ENCODE results near the gene ECSIT.

GRCh38 chr19:11505032-11505503 lies 23.9 kb downstream of the ECSIT start:
- TF ChIP-seq CTCF (IDR thresholded peaks at IDR 0.05): no peak
- no peak for TF ChIP-seq POLR2A (IDR thresholded peaks at IDR 0.05)

All from lower leg skin (tissue), 3 donors.